Measurements from ENCODE around the gene SDK1.

DNA sequence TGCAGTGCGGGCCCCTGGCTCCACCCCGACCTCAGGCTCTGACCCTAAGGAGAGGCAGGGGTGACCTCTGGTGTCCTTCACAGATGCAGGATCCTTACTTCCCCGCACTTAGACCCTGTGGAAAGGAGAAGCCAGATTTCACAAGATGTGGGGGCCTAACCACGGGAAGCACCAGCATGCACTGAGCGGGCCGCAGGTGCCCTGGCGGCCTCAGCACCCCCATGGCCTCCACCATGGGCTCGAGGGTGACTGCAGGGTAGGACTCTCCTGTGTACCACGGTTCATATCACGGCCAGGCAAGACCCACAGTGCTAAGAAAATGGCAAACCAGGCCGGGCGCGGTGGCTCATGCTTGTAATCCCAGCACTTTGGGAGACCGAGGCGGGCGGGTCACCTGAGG lies 971.1 kb downstream of the SDK1 start:
- TF ChIP-seq SRF (IDR thresholded peaks at IDR 0.05; ENCODE audit: low read depth in 2 of 2, low read length in 2 of 2) (no peak), CBX3 (IDR thresholded peaks at IDR 0.05; ENCODE audit: borderline replicate concordance, low read depth) (no peak), TAF1 (IDR thresholded peaks at IDR 0.05; ENCODE audit: borderline replicate concordance, low read depth, low read length) (no peak), SMC3 (IDR thresholded peaks at IDR 0.05; ENCODE audit: borderline replicate concordance, low read length) (no peak), EP300 (IDR thresholded peaks at IDR 0.05; ENCODE audit: borderline replicate concordance in 1 of 2, control insufficient read depth in 1 of 2, low read depth in 2 of 2, low read length in 2 of 2) (no peak), SKIL (IDR thresholded peaks at IDR 0.05; ENCODE audit: low read depth, poor library complexity, severe bottlenecking) (no peak)
- TF ChIP-seq, protein P1, sequence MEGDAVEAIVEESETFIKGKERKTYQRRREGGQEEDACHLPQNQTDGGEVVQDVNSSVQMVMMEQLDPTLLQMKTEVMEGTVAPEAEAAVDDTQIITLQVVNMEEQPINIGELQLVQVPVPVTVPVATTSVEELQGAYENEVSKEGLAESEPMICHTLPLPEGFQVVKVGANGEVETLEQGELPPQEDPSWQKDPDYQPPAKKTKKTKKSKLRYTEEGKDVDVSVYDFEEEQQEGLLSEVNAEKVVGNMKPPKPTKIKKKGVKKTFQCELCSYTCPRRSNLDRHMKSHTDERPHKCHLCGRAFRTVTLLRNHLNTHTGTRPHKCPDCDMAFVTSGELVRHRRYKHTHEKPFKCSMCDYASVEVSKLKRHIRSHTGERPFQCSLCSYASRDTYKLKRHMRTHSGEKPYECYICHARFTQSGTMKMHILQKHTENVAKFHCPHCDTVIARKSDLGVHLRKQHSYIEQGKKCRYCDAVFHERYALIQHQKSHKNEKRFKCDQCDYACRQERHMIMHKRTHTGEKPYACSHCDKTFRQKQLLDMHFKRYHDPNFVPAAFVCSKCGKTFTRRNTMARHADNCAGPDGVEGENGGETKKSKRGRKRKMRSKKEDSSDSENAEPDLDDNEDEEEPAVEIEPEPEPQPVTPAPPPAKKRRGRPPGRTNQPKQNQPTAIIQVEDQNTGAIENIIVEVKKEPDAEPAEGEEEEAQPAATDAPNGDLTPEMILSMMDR (IDR thresholded peaks at IDR 0.05 in 2 of 3, conservative IDR thresholded peaks at IDR 0.05 in 1 of 3; ENCODE audit: control insufficient read depth in 2 of 3, extremely low read depth in 1 of 3, insufficient read depth in 1 of 3, low read depth in 3 of 3, low read length in 3 of 3) = no peak
- TF ChIP-seq, protein P2, sequence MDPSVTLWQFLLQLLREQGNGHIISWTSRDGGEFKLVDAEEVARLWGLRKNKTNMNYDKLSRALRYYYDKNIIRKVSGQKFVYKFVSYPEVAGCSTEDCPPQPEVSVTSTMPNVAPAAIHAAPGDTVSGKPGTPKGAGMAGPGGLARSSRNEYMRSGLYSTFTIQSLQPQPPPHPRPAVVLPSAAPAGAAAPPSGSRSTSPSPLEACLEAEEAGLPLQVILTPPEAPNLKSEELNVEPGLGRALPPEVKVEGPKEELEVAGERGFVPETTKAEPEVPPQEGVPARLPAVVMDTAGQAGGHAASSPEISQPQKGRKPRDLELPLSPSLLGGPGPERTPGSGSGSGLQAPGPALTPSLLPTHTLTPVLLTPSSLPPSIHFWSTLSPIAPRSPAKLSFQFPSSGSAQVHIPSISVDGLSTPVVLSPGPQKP (IDR thresholded peaks at IDR 0.05; ENCODE audit: low read depth, low read length) = no peak

Data from GM12878 (cell line).